HepG2 (cell line): Measurements from ENCODE around the gene SYNE3. TPM values are rescaled to one million over a fixed set of nuclear protein-coding genes. Genes with fewer than 3 reads are reported as not detected.

Experiments used
- ADNP ChIP-seq: sonication (generic); formaldehyde crosslinking; IDR thresholded peaks from 2 replicates; pipeline ENCODE4 v1.4.0; 2020; ENCODE audit warnings: missing genetic modification reagents
- AKAP8 ChIP-seq: sonication (generic); formaldehyde crosslinking; IDR thresholded peaks from 2 replicates; pipeline ENCODE4 v1.5.1; 2020; ENCODE audit warnings: mild to moderate bottlenecking, missing genetic modification reagents
- IRF9 ChIP-seq: sonication (generic); formaldehyde crosslinking; IDR thresholded peaks from 2 replicates; pipeline ENCODE4 v1.8.0; 2022; ENCODE audit warnings: missing genetic modification reagents, mild to moderate bottlenecking, borderline replicate concordance
- MXD1 ChIP-seq: sonication (generic); formaldehyde crosslinking; IDR thresholded peaks from 2 replicates; pipeline ENCODE4 v1.4.0; 2020; ENCODE audit warnings: mild to moderate bottlenecking, missing genetic modification reagents
- MXI1 ChIP-seq: IDR thresholded peaks from 3 replicates; pipeline ENCODE4 v1.6.1; 2012; ENCODE audit warnings: low read depth, low read length, inconsistent platforms, borderline replicate concordance
- PATZ1 ChIP-seq: sonication (generic); formaldehyde crosslinking; IDR thresholded peaks from 2 replicates; pipeline ENCODE4 v1.4.0; 2020; ENCODE audit warnings: missing genetic modification reagents
- POGZ ChIP-seq: sonication (generic); formaldehyde crosslinking; IDR thresholded peaks from 2 replicates; pipeline ENCODE4 v1.4.0; 2020; ENCODE audit warnings: mild to moderate bottlenecking, missing genetic modification reagents
- RFXAP ChIP-seq: sonication (generic); formaldehyde crosslinking; IDR thresholded peaks from 2 replicates; pipeline ENCODE4 v1.4.0; 2020; ENCODE audit warnings: missing genetic modification reagents, borderline replicate concordance
- TARDBP ChIP-seq: sonication (generic); formaldehyde crosslinking; IDR thresholded peaks from 2 replicates; pipeline ENCODE4 v1.8.0; 2022; ENCODE audit warnings: mild to moderate bottlenecking, missing genetic modification reagents
- TFAP4 ChIP-seq: sonication (generic); IDR thresholded peaks from 2 replicates; pipeline ENCODE4 v1.6.1; 2016; ENCODE audit warnings: low read depth, borderline replicate concordance
- TP53 ChIP-seq: sonication (generic); formaldehyde crosslinking; conservative IDR thresholded peaks from 2 replicates; pipeline ENCODE4 v1.4.0; 2020; ENCODE audit warnings: missing genetic modification reagents
- ZBTB38 ChIP-seq: sonication (generic); formaldehyde crosslinking; IDR thresholded peaks from 2 replicates; pipeline ENCODE4 v1.5.1; 2020; ENCODE audit warnings: mild to moderate bottlenecking, missing genetic modification reagents
- ZBTB43 ChIP-seq: sonication (generic); formaldehyde crosslinking; conservative IDR thresholded peaks from 2 replicates; pipeline ENCODE4 v1.4.0; 2020; ENCODE audit warnings: missing genetic modification reagents
- ZHX2 ChIP-seq, 2 experiments: sonication (generic) in 1 of 2; formaldehyde crosslinking in 1 of 2; IDR thresholded peaks; 2 replicates each; pipeline versions ENCODE4 v1.6.1 to v1.9.0; 2014 to 2022; ENCODE audit warnings: antibody characterized with exemption in 1 of 2, borderline replicate concordance in 1 of 2, inconsistent platforms in 1 of 2, low read depth in 1 of 2, missing genetic modification reagents in 1 of 2
- ZNF143 ChIP-seq: sonication (generic); formaldehyde crosslinking; IDR thresholded peaks from 2 replicates; pipeline ENCODE4 v1.4.0; 2020; ENCODE audit warnings: missing genetic modification reagents
- polyA plus RNA-seq, 8 experiments: library from polyadenylated mRNA; depleted of rRNA in 3 of 8; stranded (reverse) in 7 of 8; unstranded in 1 of 8; fragments of >200 nt; fragmentation: Illumina TruSeq in 4 of 8; extraction: Trizol in 4 of 8; gene quantifications; 2 replicates each; pipeline versions ENCODE4 v1.2.1 to v1.2.3, GENCODE V29; 2011 to 2016; ENCODE audit warnings: low read depth in 4 of 8, missing spikeins in 1 of 8, mixed read lengths in 1 of 8; ENCODE audit not compliant: insufficient read depth in 1 of 8
- total RNA-seq, 5 experiments: library from RNA; depleted of rRNA; stranded (reverse); fragments of >200 nt; fragmentation: Illumina TruSeq; extraction: Trizol; gene quantifications; 2 replicates each; pipeline ENCODE4 v1.2.3, GENCODE V29; 2016; ENCODE audit warnings: low read depth in 1 of 5

SYNE3 gene
- total and polyA plus RNA-seq, 2 of the 13 experiments (the other 11 are each of a cell fraction or from before 2014, with no cell fraction given), result 7.8 to 8.0 TPM

GRCh38 chr14:95549656-95550585 lies 33.5 kb upstream of the SYNE3 start (continued):
- TF ChIP-seq MXD1 (CRISPR knock-in tag), result no peak
- peak; percentile 74 for TF ChIP-seq POGZ (CRISPR knock-in tag)
- TF ChIP-seq MXI1, result peak; percentile 21; the same call in 1 of the 3 replicates
- TF ChIP-seq ADNP (CRISPR knock-in tag), result no peak
- TF ChIP-seq AKAP8, result peak; percentile 85; the same call in 1 of the 2 replicates
- TF ChIP-seq TARDBP, result peak; percentile 29; the same call in 1 of the 2 replicates
- TF ChIP-seq TFAP4, result peak; percentile 79; the same call in 1 of the 2 replicates
- TF ChIP-seq PATZ1, result peak; percentile 95
- peak; percentile 27; the same call in 1 of the 2 replicates for TF ChIP-seq RFXAP
- no peak for TF ChIP-seq TP53 (CRISPR knock-in tag)
- TF ChIP-seq ZNF143, result peak; percentile 48; the same call in 1 of the 2 replicates
- peak; percentile 52; the same call in 1 of the 2 replicates for TF ChIP-seq ZBTB43 (CRISPR knock-in tag)
- peak; percentile 29; the same call in 1 of the 2 replicates for TF ChIP-seq IRF9 (CRISPR knock-in tag)
- TF ChIP-seq ZHX2 (IDR thresholded peaks at IDR 0.05; ENCODE audit: low read depth), result no peak
- TF ChIP-seq ZHX2 (CRISPR knock-in tag; IDR thresholded peaks at IDR 0.05; ENCODE audit: borderline replicate concordance), result no peak
- 0 out of 2 replicates have a peak, but pooled peaks have one; percentile 80 for TF ChIP-seq ZBTB38
